ENCODE data around the gene NT5M.

NT5M gene

DNA sequence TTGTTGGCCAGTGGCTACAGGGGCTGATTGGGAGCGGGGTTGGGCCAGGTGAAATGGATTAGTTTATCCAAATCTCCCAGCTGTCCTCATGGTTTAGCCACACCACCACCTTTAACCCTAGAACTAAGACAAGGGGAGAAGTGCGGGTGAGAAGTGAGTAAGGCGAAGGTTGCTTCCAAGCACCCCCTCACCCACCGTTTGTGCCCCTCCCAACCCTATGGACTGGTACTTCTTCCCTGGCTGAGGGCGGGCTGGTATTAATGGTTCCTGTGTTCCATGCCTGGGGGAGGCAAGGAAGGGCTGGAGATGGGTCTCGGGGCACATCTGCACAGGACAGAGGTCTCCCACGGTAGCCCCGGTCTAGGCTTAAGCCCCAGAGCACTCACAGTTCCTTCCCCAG is 25.1 kb downstream of the NT5M start:
- Histone ChIP-seq H2AFZ (ENCODE audit: low read depth, low read length, severe bottlenecking) (no peak overlapping the region), H3K27me3 (ENCODE audit: low read length) (no peaks in the 10 kb centered on the region), H3K79me2 (ENCODE audit: insufficient read depth, low read length) (no peaks in the 10 kb centered on the region), H4K20me1 (ENCODE audit: low read depth, low read length) (no peaks in the 10 kb centered on the region), H3K4me2 (ENCODE audit: low read depth, low read length, poor library complexity, severe bottlenecking) (no peak overlapping the region), H3K9me2 (replicated peaks; ENCODE audit: insufficient read depth, low read length) (no peaks in the 10 kb centered on the region), H3K9ac (ENCODE audit: low read length) (no peak overlapping the region), H3K27ac (ENCODE audit: low read depth, low read length) (no peak overlapping the region), H3K36me3 (ENCODE audit: low read length) (no peaks in the 10 kb centered on the region), H3K4me3 (ENCODE audit: insufficient read depth, low read length, poor library complexity, severe bottlenecking) (no peak overlapping the region), H3F3A (ENCODE audit: insufficient read depth) (no peaks in the 10 kb centered on the region), H3K9me3 (ENCODE audit: insufficient read depth, low read length) (no peaks in the 10 kb centered on the region)
- TF ChIP-seq, protein P1, sequence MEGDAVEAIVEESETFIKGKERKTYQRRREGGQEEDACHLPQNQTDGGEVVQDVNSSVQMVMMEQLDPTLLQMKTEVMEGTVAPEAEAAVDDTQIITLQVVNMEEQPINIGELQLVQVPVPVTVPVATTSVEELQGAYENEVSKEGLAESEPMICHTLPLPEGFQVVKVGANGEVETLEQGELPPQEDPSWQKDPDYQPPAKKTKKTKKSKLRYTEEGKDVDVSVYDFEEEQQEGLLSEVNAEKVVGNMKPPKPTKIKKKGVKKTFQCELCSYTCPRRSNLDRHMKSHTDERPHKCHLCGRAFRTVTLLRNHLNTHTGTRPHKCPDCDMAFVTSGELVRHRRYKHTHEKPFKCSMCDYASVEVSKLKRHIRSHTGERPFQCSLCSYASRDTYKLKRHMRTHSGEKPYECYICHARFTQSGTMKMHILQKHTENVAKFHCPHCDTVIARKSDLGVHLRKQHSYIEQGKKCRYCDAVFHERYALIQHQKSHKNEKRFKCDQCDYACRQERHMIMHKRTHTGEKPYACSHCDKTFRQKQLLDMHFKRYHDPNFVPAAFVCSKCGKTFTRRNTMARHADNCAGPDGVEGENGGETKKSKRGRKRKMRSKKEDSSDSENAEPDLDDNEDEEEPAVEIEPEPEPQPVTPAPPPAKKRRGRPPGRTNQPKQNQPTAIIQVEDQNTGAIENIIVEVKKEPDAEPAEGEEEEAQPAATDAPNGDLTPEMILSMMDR (IDR thresholded peaks at IDR 0.05; ENCODE audit: insufficient read depth, low read length, poor library complexity, severe bottlenecking): no peak
- no peak for TF ChIP-seq EZH2phosphoT487 (conservative IDR thresholded peaks at IDR 0.05; ENCODE audit: low read length)

DNA sequence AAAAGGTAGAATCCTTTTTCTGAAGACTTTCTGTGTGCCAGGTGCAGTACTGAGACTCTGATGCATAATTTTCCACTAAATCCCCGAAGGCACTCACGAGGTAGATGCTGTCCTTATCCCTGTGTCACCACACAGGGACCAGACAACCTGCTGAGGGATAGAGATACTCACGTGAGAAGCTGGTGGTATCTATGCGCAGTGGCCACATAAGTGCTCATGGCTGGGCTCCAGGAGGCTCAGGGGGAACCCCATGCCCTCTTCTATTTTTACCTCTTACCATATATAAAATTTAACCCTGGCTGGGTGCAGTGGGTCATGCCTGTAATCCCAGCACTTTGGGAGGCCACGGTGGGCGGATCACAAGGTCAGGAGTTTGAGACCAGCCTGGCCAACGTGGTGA is 38.3 kb downstream of the NT5M start:
- no peak overlapping the region for H3K4me3 ChIP-seq (ENCODE audit: insufficient read depth, low read length, poor library complexity, severe bottlenecking)
- TF ChIP-seq, protein P1 (IDR thresholded peaks at IDR 0.05; ENCODE audit: insufficient read depth, low read length, poor library complexity, severe bottlenecking): no peak
- TF ChIP-seq EZH2phosphoT487 (conservative IDR thresholded peaks at IDR 0.05; ENCODE audit: low read length): no peak
- no peaks in the 10 kb centered on the region for H3F3A ChIP-seq (ENCODE audit: insufficient read depth)
- H3K36me3 ChIP-seq (ENCODE audit: low read length): no peaks in the 10 kb centered on the region
- H3K27ac ChIP-seq (ENCODE audit: low read depth, low read length): no peak overlapping the region
- no peaks in the 10 kb centered on the region for H3K79me2 ChIP-seq (ENCODE audit: insufficient read depth, low read length)
- no peak overlapping the region for H3K4me2 ChIP-seq (ENCODE audit: low read depth, low read length, poor library complexity, severe bottlenecking)
- H3K9ac ChIP-seq (ENCODE audit: low read length): no peak overlapping the region
- no peak overlapping the region for H2AFZ ChIP-seq (ENCODE audit: low read depth, low read length, severe bottlenecking)
- H3K9me2 ChIP-seq (replicated peaks; ENCODE audit: insufficient read depth, low read length): no peaks in the 10 kb centered on the region
- H3K27me3 ChIP-seq (ENCODE audit: low read length): no peaks in the 10 kb centered on the region
- H4K20me1 ChIP-seq (ENCODE audit: low read depth, low read length): no peaks in the 10 kb centered on the region
- no peaks in the 10 kb centered on the region for H3K9me3 ChIP-seq (ENCODE audit: insufficient read depth, low read length)

DNA sequence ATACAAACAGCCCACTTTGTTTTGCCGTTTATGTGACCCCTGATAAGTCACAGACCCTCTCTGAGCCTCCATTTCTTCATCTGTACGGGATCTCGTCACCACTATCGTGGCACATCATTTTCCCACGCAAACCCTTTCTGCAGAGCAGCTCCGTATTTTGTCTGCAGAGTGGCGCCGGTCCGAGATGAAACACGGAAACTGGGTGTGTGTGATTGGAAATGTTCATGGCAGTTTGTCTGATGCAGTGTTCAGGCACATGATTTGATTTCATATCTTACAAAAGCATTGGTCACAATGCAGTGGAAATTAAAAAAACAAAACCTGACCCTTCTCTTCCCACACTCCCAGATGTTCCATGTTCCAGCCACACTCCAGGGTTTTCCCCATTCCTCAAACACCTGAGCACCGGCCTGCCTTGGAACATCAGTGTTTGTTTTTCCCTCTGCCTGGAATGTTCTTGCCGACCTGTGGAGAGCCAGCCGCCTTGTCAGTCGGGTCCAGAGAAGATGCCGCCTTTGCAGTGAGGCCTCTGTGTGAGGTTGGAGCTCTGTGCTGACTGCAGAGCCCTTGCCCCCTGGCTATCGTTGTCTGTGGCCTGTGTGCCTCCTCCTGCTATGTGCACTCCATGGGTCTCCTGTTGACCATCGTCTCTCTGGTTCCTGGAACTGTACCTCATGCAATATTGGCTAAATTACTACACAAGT is 39.2 kb downstream of the NT5M start:
- TF ChIP-seq EZH2phosphoT487 (conservative IDR thresholded peaks at IDR 0.05; ENCODE audit: low read length): no peak
- TF ChIP-seq, protein P1 (IDR thresholded peaks at IDR 0.05; ENCODE audit: insufficient read depth, low read length, poor library complexity, severe bottlenecking): no peak
- Histone ChIP-seq H3K36me3 (ENCODE audit: low read length) (no peaks in the 10 kb centered on the region), H3F3A (ENCODE audit: insufficient read depth) (no peaks in the 10 kb centered on the region), H3K9ac (ENCODE audit: low read length) (no peak overlapping the region), H3K4me2 (ENCODE audit: low read depth, low read length, poor library complexity, severe bottlenecking) (no peak overlapping the region), H3K4me3 (ENCODE audit: insufficient read depth, low read length, poor library complexity, severe bottlenecking) (no peak overlapping the region), H3K79me2 (ENCODE audit: insufficient read depth, low read length) (no peaks in the 10 kb centered on the region), H3K9me3 (ENCODE audit: insufficient read depth, low read length) (no peaks in the 10 kb centered on the region), H4K20me1 (ENCODE audit: low read depth, low read length) (no peaks in the 10 kb centered on the region), H2AFZ (ENCODE audit: low read depth, low read length, severe bottlenecking) (no peak overlapping the region), H3K27me3 (ENCODE audit: low read length) (no peaks in the 10 kb centered on the region), H3K9me2 (replicated peaks; ENCODE audit: insufficient read depth, low read length) (no peaks in the 10 kb centered on the region), H3K27ac (ENCODE audit: low read depth, low read length) (no peak overlapping the region)
